HG02870 (cell line): Measurements from ENCODE around the gene ST14.
"Not testable (repeated sequence)": the region's sequence is repeated elsewhere in the genome, so short reads cannot be mapped to it uniquely, and the experiment has no call there.

Experiments used
- ATAC-seq: cut with Tn5 transposase; IDR thresholded peaks from one replicate; pipeline ENCODE4 v1.9.1; 2021; ENCODE audit warnings: mild to moderate bottlenecking, moderate library complexity; ENCODE audit not compliant: unreplicated experiment

The ST14 gene

GRCh38 chr11:130183878-130184610, 24.5 kb downstream of the ST14 start:
- ATAC-seq: no peak

DNA sequence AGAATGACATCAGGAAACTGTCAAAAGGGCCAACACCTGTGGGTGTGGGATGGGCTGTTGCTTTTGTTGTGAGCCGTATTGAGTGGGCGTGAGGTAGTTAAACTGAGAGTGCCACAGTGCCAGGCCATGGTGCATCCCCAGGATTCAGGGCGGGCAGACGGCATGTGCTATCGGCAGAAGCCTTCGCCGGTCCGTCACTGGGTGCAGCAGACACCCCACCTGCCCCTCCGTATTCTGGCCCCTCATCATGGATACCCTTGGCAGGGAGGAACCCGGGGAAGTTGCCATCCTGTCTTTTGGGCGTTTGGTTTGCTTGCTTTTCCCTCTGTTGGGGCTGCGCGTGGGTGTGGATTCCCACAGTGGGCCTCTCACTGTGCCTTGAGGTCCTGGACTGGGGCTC, 27.5 kb downstream of the ST14 start:
- no peak for ATAC-seq

- no peak for ATAC-seq
These were observed 28.5 kb downstream of the ST14 start for GRCh38 chr11:130188047-130188446.

GRCh38 chr11:130188585-130189347, 29.2 kb downstream of the ST14 start:
- no peak for ATAC-seq

DNA sequence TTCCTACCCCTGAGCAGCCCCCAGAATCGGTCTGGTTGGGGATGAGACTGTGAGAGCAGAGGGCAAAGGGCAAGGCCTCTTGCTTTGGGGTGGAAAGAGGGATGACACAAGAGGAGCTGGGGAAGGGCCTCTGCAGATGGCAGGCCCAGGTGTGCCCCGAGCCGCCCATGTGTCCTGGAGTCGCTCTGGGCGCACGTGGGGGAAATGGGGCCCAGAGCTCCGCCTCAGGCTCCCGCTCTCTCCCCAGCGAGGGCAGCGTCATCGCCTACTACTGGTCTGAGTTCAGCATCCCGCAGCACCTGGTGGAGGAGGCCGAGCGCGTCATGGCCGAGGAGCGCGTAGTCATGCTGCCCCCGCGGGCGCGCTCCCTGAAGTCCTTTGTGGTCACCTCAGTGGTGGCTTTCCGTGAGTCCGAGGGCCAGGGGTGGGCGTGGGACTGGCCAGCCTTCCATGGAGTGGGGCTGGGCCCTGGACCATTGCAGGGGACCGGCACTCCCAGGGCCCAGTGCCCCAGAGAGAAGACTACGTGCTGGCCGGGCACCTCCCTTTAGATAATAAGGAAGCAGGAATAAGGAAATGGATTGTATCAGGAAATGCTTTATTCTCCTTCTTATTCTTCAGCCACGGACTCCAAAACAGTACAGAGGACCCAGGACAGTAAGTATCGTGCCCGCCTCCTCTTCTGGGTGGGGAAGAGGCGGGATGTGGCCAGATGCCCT, 30.1 kb downstream of the ST14 start:
- ATAC-seq: no peak

DNA sequence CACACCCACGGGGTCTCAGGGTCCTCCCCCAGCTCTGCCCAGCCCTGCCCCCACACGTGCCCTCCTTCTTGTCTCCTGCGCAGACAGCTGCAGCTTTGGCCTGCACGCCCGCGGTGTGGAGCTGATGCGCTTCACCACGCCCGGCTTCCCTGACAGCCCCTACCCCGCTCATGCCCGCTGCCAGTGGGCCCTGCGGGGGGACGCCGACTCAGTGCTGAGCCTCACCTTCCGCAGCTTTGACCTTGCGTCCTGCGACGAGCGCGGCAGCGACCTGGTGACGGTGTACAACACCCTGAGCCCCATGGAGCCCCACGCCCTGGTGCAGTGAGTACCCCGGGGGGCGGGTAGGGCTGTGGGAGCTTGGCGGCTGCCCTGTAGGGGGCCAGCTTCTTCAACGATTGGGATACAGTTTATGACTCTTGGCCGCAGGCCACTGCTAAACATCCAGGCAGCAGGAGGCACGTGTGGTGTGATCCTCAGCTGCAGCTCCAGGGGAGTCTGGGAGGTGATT, 30.8 kb downstream of the ST14 start:
- no peak for ATAC-seq

DNA sequence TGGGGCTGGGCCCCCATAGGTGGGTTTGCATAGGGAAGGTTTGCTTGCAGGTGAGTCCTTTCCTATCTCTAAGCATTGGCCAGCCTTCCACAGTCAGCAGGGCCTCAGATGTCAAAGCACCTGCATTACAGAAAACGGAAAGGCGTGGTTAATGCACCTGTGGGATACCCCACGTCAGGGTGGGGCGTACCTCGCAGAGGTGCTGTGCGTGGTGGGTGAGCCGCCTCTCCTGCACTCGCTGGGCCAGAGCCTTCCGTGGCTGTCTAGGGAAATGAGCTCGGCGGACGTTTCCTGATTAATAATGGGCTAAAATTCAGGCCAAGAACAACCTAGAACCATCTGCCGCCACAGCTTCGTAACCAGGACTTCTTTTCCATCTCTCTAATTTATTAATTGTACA, 32.3 kb downstream of the ST14 start:
- no peak for ATAC-seq

DNA sequence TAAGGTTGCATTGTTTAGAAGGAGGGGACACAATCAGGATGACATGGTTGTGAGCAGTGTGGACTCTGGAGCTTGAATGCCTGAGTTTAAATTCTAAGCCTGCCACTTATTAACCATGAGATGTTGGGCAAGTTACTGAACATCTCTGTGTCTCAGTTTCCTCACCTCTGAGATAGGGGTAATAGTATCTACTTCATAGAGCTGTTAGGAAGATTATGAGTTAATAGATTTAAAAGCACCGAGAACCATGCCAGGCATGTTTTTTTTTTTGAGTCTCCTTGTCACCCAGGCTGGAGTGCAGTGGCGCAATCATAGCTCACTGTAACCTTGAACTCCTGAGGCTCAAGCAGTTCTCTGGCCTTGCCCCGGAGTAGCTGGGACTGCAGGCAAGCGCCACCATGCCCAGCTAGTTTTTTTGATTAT, 33.3 kb downstream of the ST14 start:
- no peak for ATAC-seq

GRCh38 chr11:130193551-130193950, 34.0 kb downstream of the ST14 start:
- not testable (repeated sequence) for ATAC-seq

- ATAC-seq: no peak
These were observed 34.9 kb downstream of the ST14 start for GRCh38 chr11:130194241-130195023.

DNA sequence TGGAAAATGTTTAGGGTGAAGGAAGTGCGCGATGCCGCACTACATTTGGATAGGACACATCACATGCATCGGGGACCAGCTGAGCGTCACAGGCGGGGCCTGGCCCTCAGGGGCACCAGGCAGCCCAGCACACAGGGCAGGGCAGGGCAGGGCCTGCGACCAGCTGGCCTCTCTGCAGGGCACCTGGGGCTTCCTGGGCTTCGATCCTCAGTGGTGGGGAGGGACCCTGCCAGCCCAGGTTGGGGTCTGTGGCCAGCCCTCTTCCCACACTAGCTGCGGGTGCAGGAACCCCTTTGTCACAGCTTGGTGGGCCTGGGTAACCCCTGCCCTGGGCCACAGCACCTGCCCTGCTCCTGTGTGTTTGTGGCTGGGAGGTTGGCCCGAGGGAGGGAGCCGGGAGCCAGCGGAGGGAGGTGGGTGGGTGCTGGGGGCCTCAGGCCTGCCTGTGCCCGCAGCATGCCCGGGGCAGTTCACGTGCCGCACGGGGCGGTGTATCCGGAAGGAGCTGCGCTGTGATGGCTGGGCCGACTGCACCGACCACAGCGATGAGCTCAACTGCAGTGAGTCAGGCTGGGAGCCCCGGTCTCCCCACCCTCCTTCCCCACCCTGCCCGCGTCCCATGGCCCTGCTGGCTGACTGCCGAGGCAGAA, 37.9 kb downstream of the ST14 start:
- no peak for ATAC-seq

- no peak for ATAC-seq
These were observed 38.7 kb downstream of the ST14 start for GRCh38 chr11:130198292-130198691.

GRCh38 chr11:130198964-130199363, 39.4 kb downstream of the ST14 start:
- ATAC-seq: no peak

DNA sequence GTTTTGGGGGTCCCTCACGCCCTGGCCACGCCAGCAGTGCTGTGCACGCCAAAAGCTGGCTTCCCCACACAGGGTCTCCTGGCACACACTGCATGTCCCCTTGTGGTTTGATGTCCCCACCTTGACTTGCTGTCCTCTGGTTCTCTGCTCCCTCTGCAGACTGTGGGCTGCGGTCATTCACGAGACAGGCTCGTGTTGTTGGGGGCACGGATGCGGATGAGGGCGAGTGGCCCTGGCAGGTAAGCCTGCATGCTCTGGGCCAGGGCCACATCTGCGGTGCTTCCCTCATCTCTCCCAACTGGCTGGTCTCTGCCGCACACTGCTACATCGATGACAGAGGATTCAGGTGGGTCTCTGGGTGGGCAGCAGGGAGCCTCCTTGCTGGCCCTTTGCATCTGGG, 40.2 kb downstream of the ST14 start:
- no peak for ATAC-seq

GRCh38 chr11:130201026-130201425, 41.4 kb downstream of the ST14 start:
- no peak for ATAC-seq

DNA sequence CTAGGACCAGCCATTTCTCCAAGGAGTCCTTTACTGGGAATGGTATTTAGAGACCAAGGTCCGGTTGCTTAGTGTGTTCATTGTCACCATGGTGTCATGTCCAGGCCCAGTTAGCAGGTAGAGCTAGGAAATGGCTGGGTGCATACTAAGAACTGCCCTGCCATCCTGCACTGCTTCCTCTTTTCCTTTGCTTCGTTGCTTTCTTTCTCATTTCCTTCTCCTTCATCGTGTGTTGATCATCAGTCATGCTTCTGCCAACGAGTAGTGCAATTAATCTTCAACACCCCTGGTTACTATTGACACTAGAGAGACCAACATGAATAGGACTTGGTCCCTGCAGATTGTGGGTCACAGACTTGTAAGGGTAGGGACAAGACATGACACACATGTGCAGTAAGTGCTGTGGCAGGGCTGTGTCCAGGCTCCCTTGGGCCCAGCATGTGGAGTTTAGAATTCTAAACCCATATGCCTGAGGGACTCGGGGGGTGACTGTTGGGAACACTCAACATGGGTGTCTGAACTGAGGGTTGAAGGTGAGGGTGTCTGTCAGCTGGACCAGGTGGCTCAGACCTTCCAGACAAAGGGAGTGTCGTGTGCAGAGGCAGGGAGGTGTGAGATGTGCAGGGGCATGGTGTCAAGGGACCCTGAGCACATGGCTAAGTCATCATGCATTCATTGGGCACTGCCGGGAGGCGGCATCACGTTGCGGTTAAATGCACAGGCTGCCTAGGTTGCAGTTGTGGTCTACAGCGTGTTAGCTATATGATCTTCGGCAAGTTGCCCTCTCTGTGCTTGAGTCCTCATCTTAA, 42.6 kb downstream of the ST14 start:
- ATAC-seq: no peak

DNA sequence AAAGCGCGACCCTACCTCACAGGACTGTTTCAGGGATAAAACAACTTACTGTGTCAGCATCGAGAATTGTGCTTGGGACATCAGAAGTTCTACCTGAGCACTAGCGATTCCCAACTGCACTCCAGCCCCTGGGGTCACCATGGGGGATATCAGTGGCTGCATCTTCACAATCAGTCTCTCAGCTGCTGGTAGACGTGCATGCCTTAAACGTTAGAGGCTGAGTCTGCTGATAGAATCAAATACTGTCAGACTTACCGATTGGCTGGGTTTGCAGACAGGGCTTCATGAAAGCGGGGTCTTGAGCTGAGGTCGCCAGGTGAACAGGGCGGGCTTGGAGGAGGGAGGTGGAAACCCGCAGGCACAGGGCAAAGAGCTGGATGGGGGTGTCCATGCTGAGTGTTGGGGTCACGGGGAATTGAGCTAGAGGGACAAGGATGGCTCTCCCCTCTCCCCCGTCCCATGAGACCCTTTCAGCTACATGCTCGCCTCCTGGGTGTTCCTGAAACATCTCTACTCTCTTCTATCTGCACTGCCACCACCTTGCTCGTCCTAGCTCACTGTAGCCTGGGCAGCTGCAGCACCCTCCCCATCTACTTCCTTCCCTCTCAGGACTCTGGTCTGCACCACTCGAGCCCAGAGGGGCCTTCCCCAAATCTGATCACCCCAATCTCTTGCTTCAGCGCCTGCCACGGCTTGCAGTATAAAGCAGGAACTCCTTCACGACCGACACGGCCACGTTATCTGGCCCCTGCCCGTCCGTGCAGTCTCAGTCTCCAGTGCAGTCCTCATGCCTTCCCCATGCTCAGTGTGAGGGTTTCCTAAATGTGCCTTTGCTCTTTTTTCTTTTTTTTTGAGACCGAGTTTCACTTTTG, 43.5 kb downstream of the ST14 start:
- ATAC-seq: no peak
